GM21723 (cell line): ENCODE data around the gene MRFAP1.
"Not testable (repeated sequence)": the region's sequence is repeated elsewhere in the genome, so short reads cannot be mapped to it uniquely, and the experiment has no call there.

Source experiments
- ATAC-seq: cut with Tn5 transposase; IDR thresholded peaks from one replicate; pipeline ENCODE4 v1.9.1; 2021; ENCODE audit warnings: mild to moderate bottlenecking, moderate library complexity; ENCODE audit not compliant: unreplicated experiment

The MRFAP1 gene

GRCh38 chr4:6610856-6611430, 29.5 kb upstream of the MRFAP1 start:
- no peak for ATAC-seq

GRCh38 chr4:6612961-6613675, 27.4 kb upstream of the MRFAP1 start:
- ATAC-seq: no peak

- no peak for ATAC-seq
Observed at GRCh38 chr4:6613676-6614651, 26.5 kb upstream of the MRFAP1 start.

GRCh38 chr4:6614701-6615230, 25.7 kb upstream of the MRFAP1 start:
- ATAC-seq: no peak

- no peak for ATAC-seq
Observed at GRCh38 chr4:6616087-6616995, 24.1 kb upstream of the MRFAP1 start.

- no peak for ATAC-seq
Observed at GRCh38 chr4:6617246-6617645, 23.2 kb upstream of the MRFAP1 start.

- no peak for ATAC-seq
Observed at GRCh38 chr4:6618386-6619115, 21.9 kb upstream of the MRFAP1 start.

- ATAC-seq: no peak
Observed at GRCh38 chr4:6619116-6619465, 21.4 kb upstream of the MRFAP1 start.

GRCh38 chr4:6619466-6620255, 20.8 kb upstream of the MRFAP1 start:
- no peak for ATAC-seq

- ATAC-seq: no peak
Observed at GRCh38 chr4:6620296-6620695, 20.2 kb upstream of the MRFAP1 start.

GRCh38 chr4:6620891-6621555, 19.5 kb upstream of the MRFAP1 start:
- no peak for ATAC-seq

- ATAC-seq: no peak
Observed at GRCh38 chr4:6621556-6621927, 18.9 kb upstream of the MRFAP1 start.

GRCh38 chr4:6622744-6623143, 17.7 kb upstream of the MRFAP1 start:
- ATAC-seq: no peak

GRCh38 chr4:6625256-6625655, 15.2 kb upstream of the MRFAP1 start:
- no peak for ATAC-seq

- ATAC-seq: no peak
Observed at GRCh38 chr4:6626066-6626465, 14.4 kb upstream of the MRFAP1 start.

GRCh38 chr4:6627832-6628231, 12.7 kb upstream of the MRFAP1 start:
- ATAC-seq: no peak

- not testable (repeated sequence) for ATAC-seq
Observed at GRCh38 chr4:6628484-6628883, 12.0 kb upstream of the MRFAP1 start.

GRCh38 chr4:6632125-6632524, 8.4 kb upstream of the MRFAP1 start:
- no peak for ATAC-seq
